Neutrophil (primary cell): ENCODE data around the gene ATP6V0C.

Experiments
- H3K27ac ChIP-seq: fragments of 200-600 bp; sonication (generic); 2 replicates; pipeline ENCODE4 v1.5.1; 2016; ENCODE audit warnings: mild to moderate bottlenecking, moderate library complexity
- H3K27me3 ChIP-seq: fragments of 200-600 bp; sonication (generic); 2 replicates; pipeline ENCODE4 v1.6.0; 2016; ENCODE audit warnings: mild to moderate bottlenecking
- H3K36me3 ChIP-seq: fragments of 200-600 bp; sonication (generic); 2 replicates; pipeline ENCODE4 v1.5.1; 2017
- H3K4me1 ChIP-seq, 2 experiments: fragments of 200-600 bp in 1 of 2; sonication (generic) in 1 of 2; 1 replicate in 1 of 2; 2 replicates in 1 of 2; pipeline versions ENCODE4 v1.5.1 to v1.6.1; 2013 to 2016; ENCODE audit warnings: low read depth in 1 of 2, low read length in 1 of 2, mild to moderate bottlenecking in 1 of 2, moderate library complexity in 1 of 2; ENCODE audit not compliant: control insufficient read depth in 1 of 2, insufficient read depth in 1 of 2
- H3K4me3 ChIP-seq, 2 experiments: fragments of 200-600 bp in 1 of 2; sonication (generic) in 1 of 2; 1 replicate in 1 of 2; 2 replicates in 1 of 2; pipeline ENCODE4 v1.5.1; 2013 to 2016; ENCODE audit warnings: low read depth in 1 of 2, low read length in 1 of 2, mild to moderate bottlenecking in 1 of 2, moderate library complexity in 1 of 2
- H3K9me3 ChIP-seq: fragments of 200-600 bp; sonication (generic); 2 replicates; pipeline ENCODE4 v1.5.1; 2016
- CTCF ChIP-seq: fragments of 200-600 bp; sonication (generic); IDR thresholded peaks from 2 replicates; pipeline ENCODE4 v1.5.1; 2016; ENCODE audit warnings: antibody characterized with exemption

ATP6V0C gene

GRCh38 chr16:2492292-2492691 is 21.5 kb upstream of the ATP6V0C start:
- no peak for TF ChIP-seq CTCF
- no peaks in the 10 kb centered on the region for H3K9me3 ChIP-seq
- no peak overlapping the region for H3K4me3 ChIP-seq
- H3K36me3 ChIP-seq: peaks cover 12% of the 10 kb centered on the region
- peaks cover 9% of the 10 kb centered on the region for H3K27me3 ChIP-seq
- peaks cover 23 to 24% of the 10 kb centered on the region in 2 experiments for H3K4me1 ChIP-seq
- no peak overlapping the region for H3K27ac ChIP-seq

GRCh38 chr16:2493605-2494004 is 20.1 kb upstream of the ATP6V0C start:
- H3K4me1 ChIP-seq: peaks cover 14% of the 10 kb centered on the region in 2 experiments
- no peak overlapping the region for H3K4me3 ChIP-seq
- H3K27me3 ChIP-seq: no peaks in the 10 kb centered on the region
- H3K36me3 ChIP-seq: peaks cover 16% of the 10 kb centered on the region
- H3K9me3 ChIP-seq: no peaks in the 10 kb centered on the region
- no peak for TF ChIP-seq CTCF
- peak overlapping the region; percentile 66 for H3K27ac ChIP-seq

- Histone ChIP-seq H3K36me3 (peaks cover 16% of the 10 kb centered on the region), H3K27me3 (no peaks in the 10 kb centered on the region), H3K4me1 (peaks cover 14% of the 10 kb centered on the region in 2 experiments), H3K9me3 (no peaks in the 10 kb centered on the region), H3K27ac (peak overlapping the region; percentile 66), H3K4me3 (no peak overlapping the region)
- TF ChIP-seq CTCF: no peak
Measured at GRCh38 chr16:2494616-2495015, 19.1 kb upstream of the ATP6V0C start.

- Histone ChIP-seq H3K4me1 (peaks cover 14% of the 10 kb centered on the region in 2 experiments), H3K27me3 (no peaks in the 10 kb centered on the region), H3K36me3 (peaks cover 16% of the 10 kb centered on the region), H3K27ac (no peak overlapping the region), H3K9me3 (no peaks in the 10 kb centered on the region), H3K4me3 (no peak overlapping the region)
- no peak for TF ChIP-seq CTCF
Measured at GRCh38 chr16:2495041-2495440, 18.7 kb upstream of the ATP6V0C start.

GRCh38 chr16:2496223-2497115 is 17.3 kb upstream of the ATP6V0C start:
- H3K9me3 ChIP-seq: no peaks in the 10 kb centered on the region
- no peak overlapping the region for H3K4me3 ChIP-seq
- TF ChIP-seq CTCF: no peak
- H3K4me1 ChIP-seq: peaks cover 17 to 20% of the 10 kb centered on the region in 2 experiments
- H3K27me3 ChIP-seq: no peaks in the 10 kb centered on the region
- peaks cover 16% of the 10 kb centered on the region for H3K36me3 ChIP-seq
- no peak overlapping the region for H3K27ac ChIP-seq
